Neural progenitor cell (in vitro differentiated cells): ENCODE measurements around the gene CADPS. TPM values are rescaled to one million over a fixed set of nuclear protein-coding genes. Genes with fewer than 3 reads are reported as not detected.
A peak's percentile ranks its signal among the peaks of the same experiment; 100 is the strongest.

Source experiments
- DNase-seq: peaks from one replicate; pipeline ENCODE4 v3.0.0-alpha.2; 2016; ENCODE audit warnings: low spot score
- H2AFZ ChIP-seq: fragments of 200-600 bp; sonication (generic); replicated peaks from 2 replicates; pipeline ENCODE4 v1.6.1; 2016; ENCODE audit warnings: antibody characterized with exemption
- H3F3A ChIP-seq: fragments of 200-600 bp; sonication (generic); 2 replicates; pipeline ENCODE4 v1.6.1; 2016; ENCODE audit warnings: antibody characterized with exemption, low read depth
- H3K27ac ChIP-seq: fragments of 200-600 bp; sonication (generic); 2 replicates; pipeline ENCODE4 v1.5.1; 2016; ENCODE audit warnings: mild to moderate bottlenecking
- H3K27me3 ChIP-seq: fragments of 200-600 bp; sonication (generic); 2 replicates; pipeline ENCODE4 v1.6.1; 2016; ENCODE audit warnings: mild to moderate bottlenecking, moderate library complexity
- H3K36me3 ChIP-seq: fragments of 200-600 bp; sonication (generic); 2 replicates; pipeline ENCODE4 v1.5.1; 2016
- H3K4me1 ChIP-seq: fragments of 200-600 bp; sonication (generic); 2 replicates; pipeline ENCODE4 v1.6.1; 2016; ENCODE audit warnings: mixed run types
- H3K4me2 ChIP-seq: fragments of 200-600 bp; sonication (generic); 2 replicates; pipeline ENCODE4 v1.6.1; 2016
- H3K4me3 ChIP-seq: fragments of 200-600 bp; sonication (generic); 2 replicates; pipeline ENCODE4 v1.5.1; 2016
- H3K79me2 ChIP-seq: fragments of 200-600 bp; sonication (generic); 2 replicates; pipeline ENCODE4 v1.6.1; 2016; ENCODE audit warnings: low read depth
- H3K9ac ChIP-seq: fragments of 200-600 bp; sonication (generic); 2 replicates; pipeline ENCODE4 v1.6.1; 2016
- H3K9me3 ChIP-seq: fragments of 200-600 bp; sonication (generic); 2 replicates; pipeline ENCODE4 v1.5.1; 2016; ENCODE audit warnings: low read depth
- H4K20me1 ChIP-seq: fragments of 200-600 bp; sonication (generic); 2 replicates; pipeline ENCODE4 v1.6.1; 2016; ENCODE audit warnings: low read depth
- H3K27ac Mint-ChIP-seq: 3 replicates; pipeline ENCODE4 v1.8.0; 2021; ENCODE audit warnings: mixed read lengths
- H3K27me3 Mint-ChIP-seq: 2 replicates; pipeline ENCODE4 v1.8.0; 2022; ENCODE audit warnings: low read depth, mild to moderate bottlenecking, inconsistent platforms, moderate library complexity, mixed read lengths; ENCODE audit not compliant: insufficient read depth
- H3K36me3 Mint-ChIP-seq: 3 replicates; pipeline ENCODE4 v1.8.0; 2021; ENCODE audit warnings: mixed read lengths
- H3K4me1 Mint-ChIP-seq: 3 replicates; pipeline ENCODE4 v1.8.0; 2021; ENCODE audit warnings: mixed read lengths
- H3K4me3 Mint-ChIP-seq: 3 replicates; pipeline ENCODE4 v1.8.0; 2021; ENCODE audit warnings: mild to moderate bottlenecking, moderate library complexity, mixed read lengths
- H3K9me3 Mint-ChIP-seq: 3 replicates; pipeline ENCODE4 v1.8.0; 2020; ENCODE audit warnings: mixed read lengths
- CTCF ChIP-seq: fragments of 200-600 bp; sonication (generic); IDR thresholded peaks from 2 replicates; pipeline ENCODE4 v1.5.1; 2017; ENCODE audit warnings: antibody characterized with exemption, mild to moderate bottlenecking
- EZH2 ChIP-seq: fragments of 200-600 bp; sonication (generic); IDR thresholded peaks from 2 replicates; pipeline ENCODE4 v1.6.1; 2017; ENCODE audit warnings: antibody characterized with exemption, mild to moderate bottlenecking, moderate library complexity
- EZH2phosphoT487 ChIP-seq: fragments of 200-600 bp; sonication (generic); IDR thresholded peaks from 2 replicates; pipeline ENCODE4 v1.6.1; 2017; ENCODE audit warnings: antibody characterized with exemption
- total RNA-seq: library from RNA; depleted of rRNA; stranded (reverse); fragments of >200 nt; gene quantifications from 2 replicates; pipeline ENCODE4 v1.2.3, GENCODE V29; 2015; ENCODE audit warnings: low replicate concordance

Gene CADPS
- total RNA-seq, 1 donor from 2014 or later: 17.3 TPM

GRCh38 chr3:62682826-62683225 is 192.4 kb downstream of the CADPS start:
- Histone ChIP-seq H3K4me3 (no peak overlapping the region), H2AFZ (no peak overlapping the region), H3K9ac (no peak overlapping the region), H4K20me1 (no peaks in the 10 kb centered on the region), H3K4me2 (no peak overlapping the region), H3F3A (peaks cover 18% of the 10 kb centered on the region), H3K4me1 (peaks cover 29% of the 10 kb centered on the region), H3K9me3 (no peaks in the 10 kb centered on the region), H3K27ac (no peak overlapping the region), H3K79me2 (no peaks in the 10 kb centered on the region), H3K27me3 (no peaks in the 10 kb centered on the region), H3K36me3 (no peaks in the 10 kb centered on the region)
- no peaks in the 10 kb centered on the region for H3K9me3 Mint-ChIP-seq
- H3K27me3 Mint-ChIP-seq: no peaks in the 10 kb centered on the region
- no peak overlapping the region for H3K4me3 Mint-ChIP-seq
- no peak overlapping the region for H3K27ac Mint-ChIP-seq
- DNase-seq: no peak
- H3K36me3 Mint-ChIP-seq: no peaks in the 10 kb centered on the region
- peaks cover 24% of the 10 kb centered on the region for H3K4me1 Mint-ChIP-seq
- no peak for TF ChIP-seq EZH2
- TF ChIP-seq EZH2phosphoT487: no peak
- no peak for TF ChIP-seq CTCF

GRCh38 chr3:62679988-62680387 is 195.2 kb downstream of the CADPS start:
- Histone ChIP-seq H3K4me1 (peaks cover 40% of the 10 kb centered on the region), H4K20me1 (no peaks in the 10 kb centered on the region), H3K9ac (no peak overlapping the region), H3K9me3 (no peaks in the 10 kb centered on the region), H3K27me3 (no peaks in the 10 kb centered on the region), H3K4me2 (no peak overlapping the region), H2AFZ (no peak overlapping the region), H3K27ac (no peak overlapping the region), H3K36me3 (no peaks in the 10 kb centered on the region), H3K79me2 (no peaks in the 10 kb centered on the region), H3K4me3 (no peak overlapping the region), H3F3A (peaks cover 22% of the 10 kb centered on the region)
- H3K27ac Mint-ChIP-seq: no peak overlapping the region
- no peaks in the 10 kb centered on the region for H3K9me3 Mint-ChIP-seq
- peaks cover 21% of the 10 kb centered on the region for H3K4me1 Mint-ChIP-seq
- H3K27me3 Mint-ChIP-seq: no peaks in the 10 kb centered on the region
- no peak for TF ChIP-seq CTCF
- TF ChIP-seq EZH2phosphoT487: no peak
- TF ChIP-seq EZH2: no peak
- H3K36me3 Mint-ChIP-seq: no peaks in the 10 kb centered on the region
- no peak for DNase-seq
- H3K4me3 Mint-ChIP-seq: no peak overlapping the region

GRCh38 chr3:62678841-62679240 is 196.4 kb downstream of the CADPS start:
- Mint-ChIP-seq H3K9me3 (no peaks in the 10 kb centered on the region), H3K4me1 (peaks cover 21% of the 10 kb centered on the region), H3K36me3 (no peaks in the 10 kb centered on the region), H3K27ac (no peak overlapping the region), H3K27me3 (no peaks in the 10 kb centered on the region), H3K4me3 (no peak overlapping the region)
- DNase-seq: peak; percentile 64
- no peaks in the 10 kb centered on the region for H3K36me3 ChIP-seq
- H3K9me3 ChIP-seq: no peaks in the 10 kb centered on the region
- H3K9ac ChIP-seq: no peak overlapping the region
- no peaks in the 10 kb centered on the region for H4K20me1 ChIP-seq
- no peaks in the 10 kb centered on the region for H3K27me3 ChIP-seq
- peak overlapping the region; percentile 60 for H3K27ac ChIP-seq
- peaks cover 22% of the 10 kb centered on the region for H3F3A ChIP-seq
- peaks cover 40% of the 10 kb centered on the region for H3K4me1 ChIP-seq
- H3K4me2 ChIP-seq: peak overlapping the region; percentile 56
- H2AFZ ChIP-seq: no peak overlapping the region
- TF ChIP-seq EZH2phosphoT487: peak; percentile 28
- no peak for TF ChIP-seq EZH2
- H3K4me3 ChIP-seq: no peak overlapping the region
- H3K79me2 ChIP-seq: no peaks in the 10 kb centered on the region

GRCh38 chr3:62677926-62678325 is 197.3 kb downstream of the CADPS start:
- Histone ChIP-seq H3F3A (peaks cover 22% of the 10 kb centered on the region), H3K79me2 (no peaks in the 10 kb centered on the region), H4K20me1 (no peaks in the 10 kb centered on the region), H3K4me1 (peaks cover 40% of the 10 kb centered on the region), H3K27me3 (no peaks in the 10 kb centered on the region), H2AFZ (no peak overlapping the region), H3K9ac (no peak overlapping the region), H3K4me2 (peak overlapping the region; percentile 56), H3K4me3 (no peak overlapping the region), H3K36me3 (no peaks in the 10 kb centered on the region), H3K27ac (no peak overlapping the region), H3K9me3 (no peaks in the 10 kb centered on the region)
- no peaks in the 10 kb centered on the region for H3K9me3 Mint-ChIP-seq
- no peak for DNase-seq
- TF ChIP-seq EZH2phosphoT487: no peak
- no peak for TF ChIP-seq EZH2
- TF ChIP-seq CTCF: no peak
- no peak overlapping the region for H3K4me3 Mint-ChIP-seq
- H3K4me1 Mint-ChIP-seq: peaks cover 21% of the 10 kb centered on the region
- H3K27ac Mint-ChIP-seq: no peak overlapping the region
- no peaks in the 10 kb centered on the region for H3K27me3 Mint-ChIP-seq
- no peaks in the 10 kb centered on the region for H3K36me3 Mint-ChIP-seq
